ENCODE measurements around the gene PSD2. TPM values are rescaled to one million over a fixed set of nuclear protein-coding genes. Genes with fewer than 3 reads are reported as not detected.
A peak's percentile ranks its signal among the peaks of the same experiment; 100 is the strongest.

Gene PSD2
- total and polyA plus RNA-seq, 2 of the 13 experiments (the other 11 are each of a cell fraction or from before 2014, with no cell fraction given): 0.07 TPM; not detected in 1

- TF ChIP-seq ZNF615 (CRISPR knock-in tag; IDR thresholded peaks at IDR 0.05; ENCODE audit: borderline replicate concordance) (no peak), CBFB (CRISPR knock-in tag; IDR thresholded peaks at IDR 0.05) (no peak), ZBTB8A (CRISPR knock-in tag; IDR thresholded peaks at IDR 0.05; ENCODE audit: borderline replicate concordance, low read depth) (no peak), SRF (IDR thresholded peaks at IDR 0.05; ENCODE audit: low read depth, low read length) (no peak), KMT2B (CRISPR knock-in tag; IDR thresholded peaks at IDR 0.05) (no peak), ZNF687 (CRISPR knock-in tag; IDR thresholded peaks at IDR 0.05) (peak; percentile 27; the same call in 1 of the 2 replicates), ADNP (CRISPR knock-in tag; IDR thresholded peaks at IDR 0.05) (no peak), PITX1 (CRISPR knock-in tag; IDR thresholded peaks at IDR 0.05) (peak; percentile 55), U2AF2 (IDR thresholded peaks at IDR 0.05; ENCODE audit: low read depth, low read length) (no peak), STAG1 (CRISPR knock-in tag; IDR thresholded peaks at IDR 0.05) (peak; percentile 79), SP140L (CRISPR knock-in tag; IDR thresholded peaks at IDR 0.05; ENCODE audit: borderline replicate concordance) (no peak), ZNF343 (CRISPR knock-in tag; IDR thresholded peaks at IDR 0.05) (no peak), CEBPG (CRISPR knock-in tag; IDR thresholded peaks at IDR 0.05) (peak; percentile 5; the same call in 1 of the 2 replicates), ZNF207 (IDR thresholded peaks at IDR 0.05; ENCODE audit: borderline replicate concordance) (no peak), SNAI1 (CRISPR knock-in tag; IDR thresholded peaks at IDR 0.05; ENCODE audit: borderline replicate concordance) (no peak), MXD4 (CRISPR knock-in tag; IDR thresholded peaks at IDR 0.05) (no peak), PAXIP1 (CRISPR knock-in tag; conservative IDR thresholded peaks at IDR 0.05) (no peak), ZNF672 (CRISPR knock-in tag; IDR thresholded peaks at IDR 0.05) (no peak), HDAC6 (IDR thresholded peaks at IDR 0.05; ENCODE audit: low read depth, low read length) (no peak), IRF2 (CRISPR knock-in tag; IDR thresholded peaks at IDR 0.05) (no peak)
- TF ChIP-seq, protein P1, sequence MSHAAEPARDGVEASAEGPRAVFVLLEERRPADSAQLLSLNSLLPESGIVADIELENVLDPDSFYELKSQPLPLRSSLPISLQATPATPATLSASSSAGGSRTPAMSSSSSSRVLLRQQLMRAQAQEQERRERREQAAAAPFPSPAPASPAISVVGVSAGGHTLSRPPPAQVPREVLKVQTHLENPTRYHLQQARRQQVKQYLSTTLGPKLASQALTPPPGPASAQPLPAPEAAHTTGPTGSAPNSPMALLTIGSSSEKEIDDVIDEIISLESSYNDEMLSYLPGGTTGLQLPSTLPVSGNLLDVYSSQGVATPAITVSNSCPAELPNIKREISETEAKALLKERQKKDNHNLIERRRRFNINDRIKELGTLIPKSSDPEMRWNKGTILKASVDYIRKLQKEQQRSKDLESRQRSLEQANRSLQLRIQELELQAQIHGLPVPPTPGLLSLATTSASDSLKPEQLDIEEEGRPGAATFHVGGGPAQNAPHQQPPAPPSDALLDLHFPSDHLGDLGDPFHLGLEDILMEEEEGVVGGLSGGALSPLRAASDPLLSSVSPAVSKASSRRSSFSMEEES (CRISPR knock-in tag; IDR thresholded peaks at IDR 0.05): no peak
- TF ChIP-seq, protein P2, sequence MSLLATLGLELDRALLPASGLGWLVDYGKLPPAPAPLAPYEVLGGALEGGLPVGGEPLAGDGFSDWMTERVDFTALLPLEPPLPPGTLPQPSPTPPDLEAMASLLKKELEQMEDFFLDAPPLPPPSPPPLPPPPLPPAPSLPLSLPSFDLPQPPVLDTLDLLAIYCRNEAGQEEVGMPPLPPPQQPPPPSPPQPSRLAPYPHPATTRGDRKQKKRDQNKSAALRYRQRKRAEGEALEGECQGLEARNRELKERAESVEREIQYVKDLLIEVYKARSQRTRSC (CRISPR knock-in tag; IDR thresholded peaks at IDR 0.05; ENCODE audit: low read depth): no peak
Observed at GRCh38 chr5:139844472-139845145, 49.0 kb downstream of the PSD2 start (continued).

Data from HepG2 (cell line).